HepG2 (cell line): ENCODE results near the gene C19orf73. TPM values are rescaled to one million over a fixed set of nuclear protein-coding genes. Genes with fewer than 3 reads are reported as not detected.

Experiments used
- ASH2L ChIP-seq: fragments of 300-600, 200-600 bp; sonication (generic); IDR thresholded peaks from 2 replicates; pipeline ENCODE4 v1.7.0; 2017; ENCODE audit warnings: low read depth, mild to moderate bottlenecking, moderate library complexity, mixed read lengths, low read length; ENCODE audit not compliant: insufficient read length
- EED ChIP-seq: sonication (generic); formaldehyde crosslinking; IDR thresholded peaks from 2 replicates; pipeline ENCODE4 v1.5.0; 2020; ENCODE audit warnings: mild to moderate bottlenecking, missing genetic modification reagents
- FOXA1 ChIP-seq, 2 experiments: fragments of 450-650 bp in 1 of 2; sonication (generic) in 1 of 2; formaldehyde crosslinking in 1 of 2; IDR thresholded peaks; 2 replicates each; pipeline versions ENCODE4 v1.4.0 to v1.6.1; 2016 to 2020; ENCODE audit warnings: missing genetic modification reagents in 1 of 2
- FOXO1 ChIP-seq: sonication (generic); formaldehyde crosslinking; IDR thresholded peaks from 2 replicates; pipeline ENCODE4 v1.4.0; 2020; ENCODE audit warnings: missing genetic modification reagents
- GPN1 ChIP-seq: sonication (generic); formaldehyde crosslinking; IDR thresholded peaks from 2 replicates; pipeline ENCODE4 v1.5.1; 2020; ENCODE audit warnings: missing genetic modification reagents, borderline replicate concordance
- MAF1 ChIP-seq: sonication (generic); formaldehyde crosslinking; IDR thresholded peaks from 2 replicates; pipeline ENCODE4 v1.5.0; 2020; ENCODE audit warnings: missing genetic modification reagents, borderline replicate concordance
- NFIB ChIP-seq: sonication (generic); formaldehyde crosslinking; IDR thresholded peaks from 2 replicates; pipeline ENCODE4 v1.9.0; 2021; ENCODE audit warnings: missing genetic modification reagents, mild to moderate bottlenecking, borderline replicate concordance
- RARG ChIP-seq: sonication (generic); formaldehyde crosslinking; IDR thresholded peaks from 2 replicates; pipeline ENCODE4 v1.4.0; 2020; ENCODE audit warnings: low read depth, mild to moderate bottlenecking, missing genetic modification reagents
- ZNF101 ChIP-seq: sonication (generic); formaldehyde crosslinking; IDR thresholded peaks from 2 replicates; pipeline ENCODE4 v1.4.0; 2020; ENCODE audit warnings: mild to moderate bottlenecking, low read depth, missing genetic modification reagents, borderline replicate concordance
- ZNF382 ChIP-seq: sonication (generic); formaldehyde crosslinking; IDR thresholded peaks from 2 replicates; pipeline ENCODE4 v1.5.0; 2020; ENCODE audit warnings: missing genetic modification reagents, mild to moderate bottlenecking, borderline replicate concordance
- ZNF660 ChIP-seq: sonication (generic); formaldehyde crosslinking; IDR thresholded peaks from 2 replicates; pipeline ENCODE4 v1.5.1; 2020; ENCODE audit warnings: mild to moderate bottlenecking, low read depth, missing genetic modification reagents, borderline replicate concordance
- ZNF775 ChIP-seq: sonication (generic); formaldehyde crosslinking; IDR thresholded peaks from 2 replicates; pipeline ENCODE4 v1.4.0; 2020; ENCODE audit warnings: missing genetic modification reagents, mild to moderate bottlenecking, moderate library complexity, borderline replicate concordance
- polyA plus RNA-seq, 8 experiments: library from polyadenylated mRNA; depleted of rRNA in 3 of 8; stranded (reverse) in 7 of 8; unstranded in 1 of 8; fragments of >200 nt; fragmentation: Illumina TruSeq in 4 of 8; extraction: Trizol in 4 of 8; gene quantifications; 2 replicates each; pipeline versions ENCODE4 v1.2.1 to v1.2.3, GENCODE V29; 2011 to 2016; ENCODE audit warnings: low read depth in 4 of 8, missing spikeins in 1 of 8, mixed read lengths in 1 of 8; ENCODE audit not compliant: insufficient read depth in 1 of 8
- total RNA-seq, 5 experiments: library from RNA; depleted of rRNA; stranded (reverse); fragments of >200 nt; fragmentation: Illumina TruSeq; extraction: Trizol; gene quantifications; 2 replicates each; pipeline ENCODE4 v1.2.3, GENCODE V29; 2016; ENCODE audit warnings: low read depth in 1 of 5
- TF ChIP-seq, protein P1 (sequence below): IDR thresholded peaks from 2 replicates; pipeline ENCODE4 v1.6.1; 2016; ENCODE audit warnings: low read depth, control low read depth
- TF ChIP-seq, protein P2 (sequence below): IDR thresholded peaks from 2 replicates; pipeline ENCODE4 v1.6.1; 2012; ENCODE audit warnings: inconsistent platforms
- TF ChIP-seq, protein P3 (sequence below): sonication (generic); formaldehyde crosslinking; IDR thresholded peaks from 2 replicates; pipeline ENCODE4 v1.4.0; 2020; ENCODE audit warnings: missing genetic modification reagents
- TF ChIP-seq, protein P4 (sequence below): IDR thresholded peaks from 2 replicates; pipeline ENCODE4 v1.6.1; 2016; ENCODE audit warnings: low read depth, borderline replicate concordance
- TF ChIP-seq, protein P5 (sequence below): sonication (generic); formaldehyde crosslinking; IDR thresholded peaks from 2 replicates; pipeline ENCODE4 v1.9.0; 2022; ENCODE audit warnings: low read depth, missing genetic modification reagents
- TF ChIP-seq, protein P6 (sequence below): IDR thresholded peaks from 2 replicates; pipeline ENCODE4 v1.6.1; 2018; ENCODE audit warnings: missing genetic modification reagents, mild to moderate bottlenecking, missing compliant biosample characterization
- TF ChIP-seq, protein P7 (sequence below): conservative IDR thresholded peaks from 2 replicates; pipeline ENCODE4 v1.6.1; 2018; ENCODE audit warnings: missing genetic modification reagents
- TF ChIP-seq, protein P8 (sequence below): sonication (generic); formaldehyde crosslinking; conservative IDR thresholded peaks from 2 replicates; pipeline ENCODE4 v1.4.0; 2020; ENCODE audit warnings: missing genetic modification reagents

Gene C19orf73
- total and polyA plus RNA-seq, 2 of the 13 experiments (the other 11 are each of a cell fraction or from before 2014, with no cell fraction given): 1.4 to 1.5 TPM

DNA sequence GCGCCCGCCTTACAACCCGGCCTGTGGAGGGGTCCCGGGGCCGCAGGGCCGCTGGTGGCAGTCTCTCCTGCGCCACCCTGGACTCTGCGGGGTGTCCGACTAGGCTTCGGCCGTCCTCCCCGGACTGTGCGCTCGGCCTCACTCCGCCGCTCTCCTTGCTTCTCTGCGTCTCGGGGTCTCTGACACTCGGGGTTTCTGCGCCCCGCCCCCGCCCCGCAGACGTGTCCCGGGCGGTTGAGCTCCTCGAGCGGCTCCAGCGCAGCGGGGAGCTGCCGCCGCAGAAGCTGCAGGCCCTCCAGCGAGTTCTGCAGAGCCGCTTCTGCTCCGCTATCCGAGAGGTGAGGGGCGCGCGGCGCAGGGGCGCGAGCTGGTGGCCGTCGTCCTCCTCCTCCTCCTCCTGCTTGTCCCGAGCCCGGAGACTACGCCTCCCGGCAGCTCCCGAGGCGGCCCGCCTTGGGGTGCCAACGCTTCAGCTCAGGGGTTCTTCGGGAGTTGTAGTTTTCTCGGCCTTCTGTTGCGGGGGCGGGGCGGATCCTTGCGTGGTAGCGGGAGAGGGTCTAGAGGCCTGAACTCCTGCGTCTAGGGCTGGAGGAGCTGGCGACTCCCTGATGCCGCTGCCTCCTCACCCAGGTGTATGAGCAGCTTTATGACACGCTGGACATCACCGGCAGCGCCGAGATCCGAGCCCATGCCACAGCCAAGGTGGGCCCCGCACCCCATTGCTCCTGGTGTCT lies 4.1 kb downstream of the C19orf73 start (continued):
- TF ChIP-seq, protein P1, sequence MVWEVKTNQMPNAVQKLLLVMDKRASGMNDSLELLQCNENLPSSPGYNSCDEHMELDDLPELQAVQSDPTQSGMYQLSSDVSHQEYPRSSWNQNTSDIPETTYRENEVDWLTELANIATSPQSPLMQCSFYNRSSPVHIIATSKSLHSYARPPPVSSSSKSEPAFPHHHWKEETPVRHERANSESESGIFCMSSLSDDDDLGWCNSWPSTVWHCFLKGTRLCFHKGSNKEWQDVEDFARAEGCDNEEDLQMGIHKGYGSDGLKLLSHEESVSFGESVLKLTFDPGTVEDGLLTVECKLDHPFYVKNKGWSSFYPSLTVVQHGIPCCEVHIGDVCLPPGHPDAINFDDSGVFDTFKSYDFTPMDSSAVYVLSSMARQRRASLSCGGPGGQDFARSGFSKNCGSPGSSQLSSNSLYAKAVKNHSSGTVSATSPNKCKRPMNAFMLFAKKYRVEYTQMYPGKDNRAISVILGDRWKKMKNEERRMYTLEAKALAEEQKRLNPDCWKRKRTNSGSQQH: no peak
- TF ChIP-seq, protein P2, sequence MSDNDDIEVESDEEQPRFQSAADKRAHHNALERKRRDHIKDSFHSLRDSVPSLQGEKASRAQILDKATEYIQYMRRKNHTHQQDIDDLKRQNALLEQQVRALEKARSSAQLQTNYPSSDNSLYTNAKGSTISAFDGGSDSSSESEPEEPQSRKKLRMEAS: no peak
- TF ChIP-seq RARG (no peak), ASH2L (no peak), MAF1 (CRISPR knock-in tag) (no peak), ZNF660 (CRISPR knock-in tag) (no peak), FOXO1 (CRISPR knock-in tag) (no peak), EED (CRISPR knock-in tag) (no peak), ZNF101 (CRISPR knock-in tag) (no peak), NFIB (CRISPR knock-in tag) (no peak), FOXA1 (IDR thresholded peaks at IDR 0.05) (no peak), FOXA1 (CRISPR knock-in tag; IDR thresholded peaks at IDR 0.05) (no peak), ZNF382 (CRISPR knock-in tag) (no peak), GPN1 (no peak), ZNF775 (CRISPR knock-in tag) (no peak)
- TF ChIP-seq, protein P3, sequence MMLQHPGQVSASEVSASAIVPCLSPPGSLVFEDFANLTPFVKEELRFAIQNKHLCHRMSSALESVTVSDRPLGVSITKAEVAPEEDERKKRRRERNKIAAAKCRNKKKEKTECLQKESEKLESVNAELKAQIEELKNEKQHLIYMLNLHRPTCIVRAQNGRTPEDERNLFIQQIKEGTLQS (CRISPR knock-in tag): no peak
- TF ChIP-seq, protein P4, sequence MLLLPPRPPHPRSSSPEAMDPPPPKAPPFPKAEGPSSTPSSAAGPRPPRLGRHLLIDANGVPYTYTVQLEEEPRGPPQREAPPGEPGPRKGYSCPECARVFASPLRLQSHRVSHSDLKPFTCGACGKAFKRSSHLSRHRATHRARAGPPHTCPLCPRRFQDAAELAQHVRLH: no peak
- TF ChIP-seq, protein P5, sequence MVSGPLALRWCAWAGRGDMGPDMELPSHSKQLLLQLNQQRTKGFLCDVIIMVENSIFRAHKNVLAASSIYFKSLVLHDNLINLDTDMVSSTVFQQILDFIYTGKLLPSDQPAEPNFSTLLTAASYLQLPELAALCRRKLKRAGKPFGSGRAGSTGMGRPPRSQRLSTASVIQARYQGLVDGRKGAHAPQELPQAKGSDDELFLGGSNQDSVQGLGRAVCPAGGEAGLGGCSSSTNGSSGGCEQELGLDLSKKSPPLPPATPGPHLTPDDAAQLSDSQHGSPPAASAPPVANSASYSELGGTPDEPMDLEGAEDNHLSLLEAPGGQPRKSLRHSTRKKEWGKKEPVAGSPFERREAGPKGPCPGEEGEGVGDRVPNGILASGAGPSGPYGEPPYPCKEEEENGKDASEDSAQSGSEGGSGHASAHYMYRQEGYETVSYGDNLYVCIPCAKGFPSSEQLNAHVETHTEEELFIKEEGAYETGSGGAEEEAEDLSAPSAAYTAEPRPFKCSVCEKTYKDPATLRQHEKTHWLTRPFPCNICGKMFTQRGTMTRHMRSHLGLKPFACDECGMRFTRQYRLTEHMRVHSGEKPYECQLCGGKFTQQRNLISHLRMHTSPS (CRISPR knock-in tag): no peak
- TF ChIP-seq, protein P6, sequence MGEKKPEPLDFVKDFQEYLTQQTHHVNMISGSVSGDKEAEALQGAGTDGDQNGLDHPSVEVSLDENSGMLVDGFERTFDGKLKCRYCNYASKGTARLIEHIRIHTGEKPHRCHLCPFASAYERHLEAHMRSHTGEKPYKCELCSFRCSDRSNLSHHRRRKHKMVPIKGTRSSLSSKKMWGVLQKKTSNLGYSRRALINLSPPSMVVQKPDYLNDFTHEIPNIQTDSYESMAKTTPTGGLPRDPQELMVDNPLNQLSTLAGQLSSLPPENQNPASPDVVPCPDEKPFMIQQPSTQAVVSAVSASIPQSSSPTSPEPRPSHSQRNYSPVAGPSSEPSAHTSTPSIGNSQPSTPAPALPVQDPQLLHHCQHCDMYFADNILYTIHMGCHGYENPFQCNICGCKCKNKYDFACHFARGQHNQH: no peak
- TF ChIP-seq, protein P7, sequence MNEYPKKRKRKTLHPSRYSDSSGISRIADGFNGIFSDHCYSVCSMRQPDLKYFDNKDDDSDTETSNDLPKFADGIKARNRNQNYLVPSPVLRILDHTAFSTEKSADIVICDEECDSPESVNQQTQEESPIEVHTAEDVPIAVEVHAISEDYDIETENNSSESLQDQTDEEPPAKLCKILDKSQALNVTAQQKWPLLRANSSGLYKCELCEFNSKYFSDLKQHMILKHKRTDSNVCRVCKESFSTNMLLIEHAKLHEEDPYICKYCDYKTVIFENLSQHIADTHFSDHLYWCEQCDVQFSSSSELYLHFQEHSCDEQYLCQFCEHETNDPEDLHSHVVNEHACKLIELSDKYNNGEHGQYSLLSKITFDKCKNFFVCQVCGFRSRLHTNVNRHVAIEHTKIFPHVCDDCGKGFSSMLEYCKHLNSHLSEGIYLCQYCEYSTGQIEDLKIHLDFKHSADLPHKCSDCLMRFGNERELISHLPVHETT (CRISPR knock-in tag): no peak
- TF ChIP-seq, protein P8, sequence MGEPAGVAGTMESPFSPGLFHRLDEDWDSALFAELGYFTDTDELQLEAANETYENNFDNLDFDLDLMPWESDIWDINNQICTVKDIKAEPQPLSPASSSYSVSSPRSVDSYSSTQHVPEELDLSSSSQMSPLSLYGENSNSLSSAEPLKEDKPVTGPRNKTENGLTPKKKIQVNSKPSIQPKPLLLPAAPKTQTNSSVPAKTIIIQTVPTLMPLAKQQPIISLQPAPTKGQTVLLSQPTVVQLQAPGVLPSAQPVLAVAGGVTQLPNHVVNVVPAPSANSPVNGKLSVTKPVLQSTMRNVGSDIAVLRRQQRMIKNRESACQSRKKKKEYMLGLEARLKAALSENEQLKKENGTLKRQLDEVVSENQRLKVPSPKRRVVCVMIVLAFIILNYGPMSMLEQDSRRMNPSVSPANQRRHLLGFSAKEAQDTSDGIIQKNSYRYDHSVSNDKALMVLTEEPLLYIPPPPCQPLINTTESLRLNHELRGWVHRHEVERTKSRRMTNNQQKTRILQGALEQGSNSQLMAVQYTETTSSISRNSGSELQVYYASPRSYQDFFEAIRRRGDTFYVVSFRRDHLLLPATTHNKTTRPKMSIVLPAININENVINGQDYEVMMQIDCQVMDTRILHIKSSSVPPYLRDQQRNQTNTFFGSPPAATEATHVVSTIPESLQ (CRISPR knock-in tag): no peak
